Astrocyte (in vitro differentiated cells and primary cell): ENCODE measurements around the gene ATP1A2.

Source experiments
- CTCF ChIP-seq: IDR thresholded peaks from 2 replicates; pipeline ENCODE4 v1.5.1; 2011; ENCODE audit warnings: low read depth, mild to moderate bottlenecking, inconsistent platforms, low read length, moderate library complexity; ENCODE audit not compliant: insufficient read depth
- EZH2 ChIP-seq: IDR thresholded peaks from 2 replicates; pipeline ENCODE4 v1.6.1; 2012; ENCODE audit warnings: mild to moderate bottlenecking, low read length, inconsistent platforms; ENCODE audit not compliant: insufficient read depth

- TF ChIP-seq CTCF (no peak), EZH2 (no peak)
Observed at GRCh38 chr1:160079448-160079847, 36.1 kb upstream of the ATP1A2 start.
